Keratinocyte (primary cell): Measurements from ENCODE around the gene EFCAB8. TPM values are rescaled to one million over a fixed set of nuclear protein-coding genes. Genes with fewer than 3 reads are reported as not detected.

ENCODE experiments used
- DNase-seq: peaks from one replicate; pipeline ENCODE4 v3.0.0-alpha.2; 2011; ENCODE audit warnings: low read depth, missing footprints, low spot score
- FAIRE-seq: peaks from 2 replicates; lab custom pipeline; 2011; peaks lifted over from hg19 to GRCh38; lab: Jason Lieb, UNC
- H2AFZ ChIP-seq: 2 replicates; pipeline ENCODE4 v1.6.0; 2012; ENCODE audit warnings: low read length, control low read depth, inconsistent platforms; ENCODE audit not compliant: control insufficient read depth
- H3K27ac ChIP-seq: 2 replicates; pipeline ENCODE4 v1.5.1; 2011; ENCODE audit warnings: low read length; ENCODE audit not compliant: control insufficient read depth, insufficient read depth
- H3K27me3 ChIP-seq: 3 replicates; pipeline ENCODE4 v1.6.0; 2011; ENCODE audit warnings: low read length; ENCODE audit not compliant: control insufficient read depth, insufficient read depth; ENCODE audit errors: extremely low read depth
- H3K36me3 ChIP-seq, 2 experiments: 2 replicates in 1 of 2; 3 replicates in 1 of 2; pipeline ENCODE4 v1.5.1; 2011; ENCODE audit warnings: low read length in 2 of 2, mild to moderate bottlenecking in 1 of 2; ENCODE audit not compliant: control insufficient read depth in 2 of 2, insufficient read depth in 2 of 2; ENCODE audit errors: extremely low read depth in 1 of 2
- H3K4me1 ChIP-seq: 3 replicates; pipeline ENCODE4 v1.5.1; 2011; ENCODE audit warnings: low read length; ENCODE audit not compliant: control insufficient read depth, insufficient read depth; ENCODE audit errors: extremely low read depth
- H3K4me2 ChIP-seq: 3 replicates; pipeline ENCODE4 v1.6.0; 2011; ENCODE audit warnings: low read depth, low read length; ENCODE audit not compliant: control insufficient read depth, insufficient read depth; ENCODE audit errors: extremely low read depth
- H3K4me3 ChIP-seq, 3 experiments: fragments of 200-600 bp in 1 of 3; sonication (generic) in 1 of 3; 2 replicates in 2 of 3; 3 replicates in 1 of 3; pipeline ENCODE4 v1.5.1; 2011 to 2016; ENCODE audit warnings: low read length in 3 of 3, mild to moderate bottlenecking in 3 of 3, control low read depth in 2 of 3, inconsistent platforms in 1 of 3, low read depth in 1 of 3, mixed read lengths in 1 of 3, mixed run types in 1 of 3, moderate library complexity in 1 of 3; ENCODE audit not compliant: control insufficient read depth in 2 of 3, insufficient read depth in 2 of 3; ENCODE audit errors: extremely low read depth in 1 of 3
- H3K79me2 ChIP-seq: 2 replicates; pipeline ENCODE4 v1.6.0; 2012; ENCODE audit warnings: low read length; ENCODE audit not compliant: control insufficient read depth, insufficient read depth
- H3K9ac ChIP-seq: 3 replicates; pipeline ENCODE4 v1.6.0; 2011; ENCODE audit warnings: low read length; ENCODE audit not compliant: control insufficient read depth, insufficient read depth; ENCODE audit errors: extremely low read depth
- H3K9me1 ChIP-seq: 3 replicates; pipeline ENCODE4 v1.6.0; 2011; ENCODE audit warnings: low read length; ENCODE audit not compliant: control insufficient read depth, insufficient read depth; ENCODE audit errors: extremely low read depth
- H3K9me3 ChIP-seq: 2 replicates; pipeline ENCODE4 v1.5.1; 2012; ENCODE audit warnings: low read depth, low read length; ENCODE audit not compliant: control insufficient read depth
- H4K20me1 ChIP-seq: 3 replicates; pipeline ENCODE4 v1.6.0; 2011; ENCODE audit warnings: low read length; ENCODE audit not compliant: control insufficient read depth, insufficient read depth; ENCODE audit errors: extremely low read depth
- CTCF ChIP-seq, 3 experiments: IDR thresholded peaks in 1 of 3; conservative IDR thresholded peaks in 1 of 3; optimal IDR thresholded peaks in 1 of 3; 2 replicates in 2 of 3; 3 replicates in 1 of 3; pipeline versions ENCODE3 to v1.5.1; 2011; ENCODE audit warnings: low read length in 3 of 3, mild to moderate bottlenecking in 3 of 3, moderate library complexity in 2 of 3, control low read depth in 1 of 3, inconsistent platforms in 1 of 3; ENCODE audit not compliant: insufficient read depth in 2 of 3; ENCODE audit errors: extremely low read depth in 1 of 3
- EZH2 ChIP-seq: IDR thresholded peaks from one replicate; pipeline ENCODE4 v1.6.1; 2012; ENCODE audit warnings: inconsistent platforms, mild to moderate bottlenecking, low read length, moderate library complexity
- dilution Hi-C: fragments of 300-500 bp; cut with MboI; formaldehyde crosslinking; loops from one replicate; pipeline ENCODE4 v1.7.0; 2020; ENCODE audit warnings: low sequenced_read_pairs; ENCODE audit not compliant: extremely low pct_ligation_motif_present
- polyA plus RNA-seq, 5 experiments: library from polyadenylated mRNA; depleted of rRNA in 3 of 5; stranded (reverse) in 3 of 5; stranded (forward) in 1 of 5; unstranded in 1 of 5; fragments of >200 nt; gene quantifications; 1 replicate in 1 of 5; 2 replicates in 3 of 5; 3 replicates in 1 of 5; pipeline versions ENCODE4 v1.2.1 to v1.2.3, GENCODE V29; 2011 to 2012; ENCODE audit warnings: missing spikeins in 2 of 5, low read depth in 1 of 5, low replicate concordance in 1 of 5

The EFCAB8 gene
- polyA plus RNA-seq, 1 donor (not counting 4 experiments of a cell fraction or from before 2014, with no cell fraction given), result 0.03 TPM

DNA sequence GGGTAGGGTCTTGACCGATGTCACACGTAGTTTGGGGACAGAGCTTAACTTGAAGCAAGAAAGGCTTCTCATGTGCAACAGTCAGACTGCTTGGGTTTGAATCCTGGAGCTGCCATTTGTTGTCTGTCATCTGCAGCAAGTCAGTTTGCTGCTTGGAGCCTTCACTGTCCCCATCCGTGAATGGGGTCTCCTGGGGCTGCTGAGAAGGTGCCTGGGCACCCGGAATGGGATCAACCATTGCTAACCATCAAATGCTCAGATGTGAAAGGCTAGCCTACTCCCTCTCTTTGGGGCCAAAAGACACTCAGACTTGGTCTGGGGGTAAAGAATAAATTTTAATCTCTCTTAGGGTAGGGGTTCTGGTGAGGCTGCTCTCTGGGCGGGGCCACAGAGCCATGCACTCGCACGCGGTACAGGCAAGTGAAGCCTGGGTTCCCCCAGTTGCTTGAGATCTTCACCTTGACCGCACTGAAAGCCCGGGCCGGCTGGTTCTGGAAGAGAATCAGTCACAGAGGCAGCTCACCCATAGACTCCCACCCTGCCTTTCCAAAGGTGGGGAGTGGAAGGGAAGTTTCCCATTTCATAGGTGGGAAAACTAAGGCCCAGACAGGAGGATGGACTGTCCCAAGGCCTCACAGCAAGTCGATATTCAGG is 124.9 kb downstream of the EFCAB8 start:
- no peak for FAIRE-seq
- Histone ChIP-seq H4K20me1 (no peaks in the 10 kb centered on the region), H3K4me3 (no peak overlapping the region), H3K9ac (no peak overlapping the region), H3K79me2 (no peaks in the 10 kb centered on the region), H3K27ac (no peak overlapping the region), H3K4me1 (no peaks in the 10 kb centered on the region), H3K36me3 (no peaks in the 10 kb centered on the region), H3K27me3 (no peaks in the 10 kb centered on the region), H3K9me3 (no peaks in the 10 kb centered on the region), H3K9me1 (no peaks in the 10 kb centered on the region), H2AFZ (no peak overlapping the region), H3K4me2 (no peak overlapping the region)
- dilution Hi-C loops, result no loop called here
- no peak for TF ChIP-seq EZH2
- TF ChIP-seq CTCF (optimal IDR thresholded peaks at IDR 0.05 in 1 of 3, IDR thresholded peaks at IDR 0.05 in 1 of 3, conservative IDR thresholded peaks at IDR 0.05 in 1 of 3; ENCODE audit: extremely low read depth in 1 of 3, insufficient read depth in 2 of 3, low read length in 3 of 3), result no peak
- DNase-seq, result no peak

GRCh38 chr20:32984196-32984595 is 125.5 kb downstream of the EFCAB8 start:
- no peak for TF ChIP-seq CTCF (optimal IDR thresholded peaks at IDR 0.05 in 1 of 3, IDR thresholded peaks at IDR 0.05 in 1 of 3, conservative IDR thresholded peaks at IDR 0.05 in 1 of 3; ENCODE audit: extremely low read depth in 1 of 3, insufficient read depth in 2 of 3, low read length in 3 of 3)
- no peak for TF ChIP-seq EZH2
- H3K79me2 ChIP-seq, result no peaks in the 10 kb centered on the region
- H3K27ac ChIP-seq, result no peak overlapping the region
- H3K36me3 ChIP-seq, result no peaks in the 10 kb centered on the region
- no peaks in the 10 kb centered on the region for H4K20me1 ChIP-seq
- no peak overlapping the region for H3K9ac ChIP-seq
- H3K9me3 ChIP-seq, result no peaks in the 10 kb centered on the region
- no peak for DNase-seq
- no peaks in the 10 kb centered on the region for H3K4me1 ChIP-seq
- no peaks in the 10 kb centered on the region for H3K27me3 ChIP-seq
- H3K9me1 ChIP-seq, result no peaks in the 10 kb centered on the region
- no peak overlapping the region for H3K4me3 ChIP-seq
- no peak overlapping the region for H2AFZ ChIP-seq
- H3K4me2 ChIP-seq, result no peak overlapping the region
- FAIRE-seq, result no peak
- dilution Hi-C loops, result no loop called here
